ENCODE results near the gene FNDC5. TPM values are rescaled to one million over a fixed set of nuclear protein-coding genes. Genes with fewer than 3 reads are reported as not detected.

Gene FNDC5
- polyA plus RNA-seq, 1 donor from 2014 or later: 21.6 TPM

- peaks cover 26% of the 10 kb centered on the region for H3K27me3 ChIP-seq (ENCODE audit: insufficient read depth, low read depth, low read length)
- no peaks in the 10 kb centered on the region for H3K9me2 ChIP-seq (ENCODE audit: insufficient read depth, low read length)
- no peaks in the 10 kb centered on the region for H3K79me2 ChIP-seq (replicated peaks; ENCODE audit: insufficient read depth, low read length)
- H3K27ac ChIP-seq (ENCODE audit: low read length): no peak overlapping the region
- no peaks in the 10 kb centered on the region for H4K20me1 ChIP-seq (ENCODE audit: insufficient read depth)
- H3F3A ChIP-seq (ENCODE audit: insufficient read depth, low read length, poor library complexity, severe bottlenecking): no peaks in the 10 kb centered on the region
- H3K9ac ChIP-seq (ENCODE audit: low read length): no peak overlapping the region
- no peaks in the 10 kb centered on the region for H3K36me3 ChIP-seq (ENCODE audit: insufficient read depth, low read length)
- no peaks in the 10 kb centered on the region for H3K9me3 ChIP-seq (ENCODE audit: low read length)
- H2AFZ ChIP-seq (ENCODE audit: low read depth, low read length): no peak overlapping the region
- H3K4me2 ChIP-seq (ENCODE audit: low read length): no peak overlapping the region
- TF ChIP-seq RAD21 (conservative IDR thresholded peaks at IDR 0.05): no peak
- H3K4me3 ChIP-seq (ENCODE audit: low read length): no peak overlapping the region
Measured at GRCh38 chr1:32891630-32892029, 20.9 kb upstream of the FNDC5 start.

- H3K9me3 ChIP-seq (ENCODE audit: low read length): no peaks in the 10 kb centered on the region
- TF ChIP-seq EP300 (conservative IDR thresholded peaks at IDR 0.05; ENCODE audit: poor library complexity, severe bottlenecking): no peak
- no peaks in the 10 kb centered on the region for H3K36me3 ChIP-seq (ENCODE audit: insufficient read depth, low read length)
- no peaks in the 10 kb centered on the region for H3K79me2 ChIP-seq (replicated peaks; ENCODE audit: insufficient read depth, low read length)
- no peaks in the 10 kb centered on the region for H4K20me1 ChIP-seq (ENCODE audit: insufficient read depth)
- peaks cover 29% of the 10 kb centered on the region for H3K27me3 ChIP-seq (ENCODE audit: insufficient read depth, low read depth, low read length)
- no peak overlapping the region for H3K4me2 ChIP-seq (ENCODE audit: low read length)
- no peak overlapping the region for H2AFZ ChIP-seq (ENCODE audit: low read depth, low read length)
- H3K27ac ChIP-seq (ENCODE audit: low read length): no peak overlapping the region
- no peak overlapping the region for H3K4me3 ChIP-seq (ENCODE audit: low read length)
- no peaks in the 10 kb centered on the region for H3F3A ChIP-seq (ENCODE audit: insufficient read depth, low read length, poor library complexity, severe bottlenecking)
- H3K9me2 ChIP-seq (ENCODE audit: insufficient read depth, low read length): no peaks in the 10 kb centered on the region
- no peak overlapping the region for H3K9ac ChIP-seq (ENCODE audit: low read length)
Measured at GRCh38 chr1:32891241-32891570, 20.5 kb upstream of the FNDC5 start.

- no peak overlapping the region for H2AFZ ChIP-seq (ENCODE audit: low read depth, low read length)
- no peak overlapping the region for H3K4me3 ChIP-seq (ENCODE audit: low read length)
- H3K4me2 ChIP-seq (ENCODE audit: low read length): no peak overlapping the region
- H3K27ac ChIP-seq (ENCODE audit: low read length): no peak overlapping the region
- H3K79me2 ChIP-seq (replicated peaks; ENCODE audit: insufficient read depth, low read length): no peaks in the 10 kb centered on the region
- no peak overlapping the region for H3K9ac ChIP-seq (ENCODE audit: low read length)
- H3K27me3 ChIP-seq (ENCODE audit: insufficient read depth, low read depth, low read length): peaks cover 34% of the 10 kb centered on the region
- H3K36me3 ChIP-seq (ENCODE audit: insufficient read depth, low read length): no peaks in the 10 kb centered on the region
- H3F3A ChIP-seq (ENCODE audit: insufficient read depth, low read length, poor library complexity, severe bottlenecking): no peaks in the 10 kb centered on the region
- no peaks in the 10 kb centered on the region for H3K9me3 ChIP-seq (ENCODE audit: low read length)
- TF ChIP-seq EZH2 (IDR thresholded peaks at IDR 0.05; ENCODE audit: borderline replicate concordance, insufficient read depth, low read length, poor library complexity, severe bottlenecking) (no peak), POLR2AphosphoS5 (IDR thresholded peaks at IDR 0.05) (no peak), REST (IDR thresholded peaks at IDR 0.05; ENCODE audit: borderline replicate concordance) (no peak), TAF1 (IDR thresholded peaks at IDR 0.05; ENCODE audit: low read depth) (no peak), EP300 (conservative IDR thresholded peaks at IDR 0.05; ENCODE audit: poor library complexity, severe bottlenecking) (no peak), RAD21 (conservative IDR thresholded peaks at IDR 0.05) (no peak), SMC3 (conservative IDR thresholded peaks at IDR 0.05; ENCODE audit: poor library complexity) (no peak)
- no peaks in the 10 kb centered on the region for H3K9me2 ChIP-seq (ENCODE audit: insufficient read depth, low read length)
- no peaks in the 10 kb centered on the region for H4K20me1 ChIP-seq (ENCODE audit: insufficient read depth)
Measured at GRCh38 chr1:32890516-32891240, 20.0 kb upstream of the FNDC5 start.

Data from neural cell (in vitro differentiated cells).